Activated CD4-positive, alpha-beta T cell treated with anti-CD3 and anti-CD28 coated beads, Interleukin-2, amount 10 ng/mL, durations not matched to agents 24 days and 14 days (primary cell): ENCODE data around the gene SGCD. TPM values are rescaled to one million over a fixed set of nuclear protein-coding genes. Genes with fewer than 3 reads are reported as not detected.
"Not testable (repeated sequence)": the region's sequence is repeated elsewhere in the genome, so short reads cannot be mapped to it uniquely, and the experiment has no call there.

Experiments used
- DNase-seq: peaks from one replicate; pipeline ENCODE4 v3.0.0; 2022
- H3K27ac Mint-ChIP-seq: one replicate; pipeline ENCODE4 v1.8.0; 2022; ENCODE audit warnings: mild to moderate bottlenecking, mixed read lengths
- H3K27me3 Mint-ChIP-seq: one replicate; pipeline ENCODE4 v1.8.0; 2022; ENCODE audit warnings: mixed read lengths
- H3K36me3 Mint-ChIP-seq: one replicate; pipeline ENCODE4 v1.8.0; 2022; ENCODE audit warnings: low read depth, mild to moderate bottlenecking, mixed read lengths
- H3K4me1 Mint-ChIP-seq: one replicate; pipeline ENCODE4 v1.8.0; 2021; ENCODE audit warnings: mixed read lengths
- H3K4me3 Mint-ChIP-seq: one replicate; pipeline ENCODE4 v1.8.0; 2022; ENCODE audit warnings: mild to moderate bottlenecking, moderate library complexity, mixed read lengths
- H3K9me3 Mint-ChIP-seq: one replicate; pipeline ENCODE4 v1.8.0; 2021; ENCODE audit warnings: mixed read lengths
- intact Hi-C: fragments of 100-400 bp; cut with micrococcal nuclease; formaldehyde crosslinking; loops from one replicate; pipeline ENCODE4 v1.15.1; 2023
- total RNA-seq: library from RNA; stranded (reverse); gene quantifications from 2 replicates; pipeline ENCODE4 v1.2.3, GENCODE V29; 2022

SGCD gene
- total RNA-seq, 1 donor from 2014 or later, result not detected

GRCh38 chr5:156618601-156619000 lies 291.6 kb downstream of the SGCD start:
- DNase-seq, result no peak
- intact Hi-C loops, result no loop called here
- Mint-ChIP-seq H3K9me3 (no peaks in the 10 kb centered on the region), H3K36me3 (no peaks in the 10 kb centered on the region), H3K27ac (no peak overlapping the region), H3K27me3 (no peaks in the 10 kb centered on the region), H3K4me1 (no peaks in the 10 kb centered on the region), H3K4me3 (no peak overlapping the region)

GRCh38 chr5:156621719-156622118 lies 294.8 kb downstream of the SGCD start:
- Mint-ChIP-seq H3K9me3 (no peaks in the 10 kb centered on the region), H3K4me1 (no peaks in the 10 kb centered on the region), H3K27me3 (no peaks in the 10 kb centered on the region), H3K36me3 (no peaks in the 10 kb centered on the region), H3K27ac (no peak overlapping the region), H3K4me3 (no peak overlapping the region)
- DNase-seq, result no peak
- intact Hi-C loops, result no loop called here

GRCh38 chr5:156623381-156624040 lies 296.5 kb downstream of the SGCD start:
- Mint-ChIP-seq H3K4me3 (no peak overlapping the region), H3K27ac (no peak overlapping the region), H3K9me3 (no peaks in the 10 kb centered on the region), H3K27me3 (peaks cover 2% of the 10 kb centered on the region), H3K36me3 (no peaks in the 10 kb centered on the region), H3K4me1 (no peaks in the 10 kb centered on the region)
- no peak for DNase-seq
- intact Hi-C loops, result no loop called here

GRCh38 chr5:156624686-156625085 lies 297.7 kb downstream of the SGCD start:
- no peaks in the 10 kb centered on the region for H3K4me1 Mint-ChIP-seq
- no peaks in the 10 kb centered on the region for H3K36me3 Mint-ChIP-seq
- no peak overlapping the region for H3K4me3 Mint-ChIP-seq
- H3K27me3 Mint-ChIP-seq, result peaks cover 2% of the 10 kb centered on the region
- no peak overlapping the region for H3K27ac Mint-ChIP-seq
- intact Hi-C loops, result no loop called here
- no peak for DNase-seq
- no peaks in the 10 kb centered on the region for H3K9me3 Mint-ChIP-seq

- no peaks in the 10 kb centered on the region for H3K4me1 Mint-ChIP-seq
These were observed 301.5 kb downstream of the SGCD start for GRCh38 chr5:156628421-156628820.

GRCh38 chr5:156631005-156631404 lies 304.0 kb downstream of the SGCD start:
- H3K9me3 Mint-ChIP-seq, result peaks cover 4% of the 10 kb centered on the region

More at GRCh38 chr5:156628421-156628820, 301.5 kb downstream of the SGCD start:
- Mint-ChIP-seq H3K27ac (no peak overlapping the region), H3K9me3 (no peaks in the 10 kb centered on the region), H3K27me3 (peaks cover 4% of the 10 kb centered on the region), H3K36me3 (no peaks in the 10 kb centered on the region), H3K4me3 (no peak overlapping the region)
- intact Hi-C loops, result no loop called here
- DNase-seq, result no peak

GRCh38 chr5:156634301-156634700 lies 307.3 kb downstream of the SGCD start:
- no peak overlapping the region for H3K27ac Mint-ChIP-seq
- intact Hi-C loops, result no loop called here
- peaks cover 5% of the 10 kb centered on the region for H3K27me3 Mint-ChIP-seq
- no peaks in the 10 kb centered on the region for H3K36me3 Mint-ChIP-seq
- no peak for DNase-seq
- H3K4me3 Mint-ChIP-seq, result no peak overlapping the region
- H3K9me3 Mint-ChIP-seq, result peaks cover 4% of the 10 kb centered on the region
- no peaks in the 10 kb centered on the region for H3K4me1 Mint-ChIP-seq

More at GRCh38 chr5:156631005-156631404, 304.0 kb downstream of the SGCD start:
- Mint-ChIP-seq H3K27me3 (peaks cover 5% of the 10 kb centered on the region), H3K4me1 (no peaks in the 10 kb centered on the region), H3K27ac (no peak overlapping the region), H3K4me3 (no peak overlapping the region), H3K36me3 (no peaks in the 10 kb centered on the region)
- intact Hi-C loops, result no loop called here
- no peak for DNase-seq

GRCh38 chr5:156640691-156641241 lies 313.8 kb downstream of the SGCD start:
- H3K27me3 Mint-ChIP-seq, result peaks cover 11% of the 10 kb centered on the region
- no peaks in the 10 kb centered on the region for H3K36me3 Mint-ChIP-seq
- H3K27ac Mint-ChIP-seq, result no peak overlapping the region
- intact Hi-C loops, result no loop called here
- no peak for DNase-seq
- no peak overlapping the region for H3K4me3 Mint-ChIP-seq
- no peaks in the 10 kb centered on the region for H3K9me3 Mint-ChIP-seq
- H3K4me1 Mint-ChIP-seq, result no peaks in the 10 kb centered on the region

GRCh38 chr5:156641686-156642085 lies 314.7 kb downstream of the SGCD start:
- Mint-ChIP-seq H3K27ac (no peak overlapping the region), H3K27me3 (peaks cover 18% of the 10 kb centered on the region), H3K36me3 (no peaks in the 10 kb centered on the region), H3K4me3 (no peak overlapping the region), H3K4me1 (no peaks in the 10 kb centered on the region), H3K9me3 (peaks cover 3% of the 10 kb centered on the region)
- intact Hi-C loops, result no loop called here
- no peak for DNase-seq

GRCh38 chr5:156647034-156647451 lies 320.1 kb downstream of the SGCD start:
- no peak for DNase-seq
- no peak overlapping the region for H3K4me3 Mint-ChIP-seq
- no peaks in the 10 kb centered on the region for H3K4me1 Mint-ChIP-seq
- intact Hi-C loops, result no loop called here
- peaks cover 8% of the 10 kb centered on the region for H3K9me3 Mint-ChIP-seq
- H3K27ac Mint-ChIP-seq, result no peak overlapping the region
- H3K36me3 Mint-ChIP-seq, result no peaks in the 10 kb centered on the region
- H3K27me3 Mint-ChIP-seq, result peaks cover 27% of the 10 kb centered on the region

GRCh38 chr5:156654444-156654843 lies 327.5 kb downstream of the SGCD start:
- Mint-ChIP-seq H3K4me3 (no peak overlapping the region), H3K9me3 (peaks cover 4% of the 10 kb centered on the region), H3K36me3 (no peaks in the 10 kb centered on the region), H3K4me1 (no peaks in the 10 kb centered on the region), H3K27me3 (peaks cover 17% of the 10 kb centered on the region), H3K27ac (no peak overlapping the region)
- no peak for DNase-seq
- intact Hi-C loops, result no loop called here

GRCh38 chr5:156655732-156656131 lies 328.8 kb downstream of the SGCD start:
- no peak for DNase-seq
- no peaks in the 10 kb centered on the region for H3K4me1 Mint-ChIP-seq
- intact Hi-C loops, result no loop called here
- H3K4me3 Mint-ChIP-seq, result no peak overlapping the region
- no peaks in the 10 kb centered on the region for H3K36me3 Mint-ChIP-seq
- peaks cover 14% of the 10 kb centered on the region for H3K27me3 Mint-ChIP-seq
- H3K9me3 Mint-ChIP-seq, result peaks cover 4% of the 10 kb centered on the region
- H3K27ac Mint-ChIP-seq, result no peak overlapping the region

- intact Hi-C loops, H3K9me3 Mint-ChIP-seq, H3K27me3 Mint-ChIP-seq, H3K4me3 Mint-ChIP-seq, H3K27ac Mint-ChIP-seq, H3K36me3 Mint-ChIP-seq, DNase-seq, H3K4me1 Mint-ChIP-seq: not testable (repeated sequence)
These were observed 337.9 kb downstream of the SGCD start for GRCh38 chr5:156664832-156665231.

- intact Hi-C loops, H3K27ac Mint-ChIP-seq, DNase-seq, H3K4me1 Mint-ChIP-seq, H3K4me3 Mint-ChIP-seq, H3K36me3 Mint-ChIP-seq, H3K27me3 Mint-ChIP-seq, H3K9me3 Mint-ChIP-seq: not testable (repeated sequence)
These were observed 339.7 kb downstream of the SGCD start for GRCh38 chr5:156666686-156667085.

- Mint-ChIP-seq H3K27me3 (peaks cover 7% of the 10 kb centered on the region), H3K9me3 (no peaks in the 10 kb centered on the region), H3K36me3 (no peaks in the 10 kb centered on the region), H3K27ac (no peak overlapping the region), H3K4me3 (no peak overlapping the region), H3K4me1 (no peaks in the 10 kb centered on the region)
- no peak for DNase-seq
- intact Hi-C loops, result no loop called here
These were observed 340.7 kb downstream of the SGCD start for GRCh38 chr5:156667616-156668015.
